ENCODE results near the gene MSI2.

MSI2 gene

GRCh38 chr17:57264250-57264649 is 7.9 kb downstream of the MSI2 start:
- in situ Hi-C loops (cut with HindIII; ENCODE audit: low pct_unique_long_range_greater_than_20kb, low sequenced_read_pairs), result no loop called here
- no peak for DNase-seq (ENCODE audit: low read depth in 1 of 2, low spot score in 1 of 2)
- no peak for TF ChIP-seq JUND (IDR thresholded peaks at IDR 0.05; ENCODE audit: low read depth)

DNA sequence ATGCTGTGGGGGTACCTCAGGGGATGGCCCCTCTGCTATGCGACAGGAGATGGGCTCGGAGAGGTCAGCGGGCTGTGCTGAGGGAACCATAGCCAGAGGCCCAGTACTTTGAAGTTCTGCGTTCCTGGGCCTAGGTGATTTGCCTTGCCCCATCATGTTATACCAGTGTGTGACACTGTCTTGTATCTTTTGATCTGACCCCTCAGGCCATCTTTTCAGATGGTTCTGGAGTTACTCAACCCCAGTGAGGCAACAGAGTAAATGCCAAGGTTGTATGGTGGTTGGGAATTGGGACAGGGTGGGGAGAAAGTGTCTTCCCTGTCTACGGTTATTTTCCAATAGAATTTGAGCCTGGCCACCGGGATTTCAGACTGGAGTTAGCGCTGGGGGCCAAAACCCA is 8.5 kb downstream of the MSI2 start:
- TF ChIP-seq JUND (IDR thresholded peaks at IDR 0.05; ENCODE audit: low read depth), result no peak
- in situ Hi-C loops (cut with HindIII; ENCODE audit: low pct_unique_long_range_greater_than_20kb, low sequenced_read_pairs), result no loop called here

DNA sequence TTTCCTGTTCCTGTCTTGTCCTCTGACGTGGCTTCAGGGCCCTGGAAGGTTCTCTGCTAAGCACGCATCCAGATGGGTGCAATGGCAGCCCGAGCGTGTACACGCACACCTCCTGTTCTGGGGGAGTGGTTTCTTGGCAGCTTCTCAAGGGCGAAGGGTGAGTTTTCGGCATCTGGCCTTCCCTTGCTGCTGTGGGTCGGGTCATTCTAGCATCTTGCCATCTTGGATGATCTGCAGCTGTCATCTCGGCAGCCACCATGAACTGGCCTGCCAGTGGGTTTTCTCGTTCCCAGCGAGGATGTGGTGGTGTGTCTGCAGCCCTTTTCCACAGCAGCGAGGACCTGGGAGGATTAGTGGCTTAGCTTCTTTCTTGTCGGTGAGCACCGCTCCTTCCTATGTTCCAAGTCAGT is 10.6 kb downstream of the MSI2 start:
- TF ChIP-seq JUND (IDR thresholded peaks at IDR 0.05; ENCODE audit: low read depth), result no peak
- no peak for DNase-seq (ENCODE audit: low read depth in 1 of 2, low spot score in 1 of 2)
- in situ Hi-C loops (cut with HindIII; ENCODE audit: low pct_unique_long_range_greater_than_20kb, low sequenced_read_pairs), result no loop called here

More for the DNA sequence above, 8.5 kb downstream of the MSI2 start:
- peak in 1 of 2 experiments; percentile 19 for DNase-seq (ENCODE audit: low read depth in 1 of 2, low spot score in 1 of 2)

DNA sequence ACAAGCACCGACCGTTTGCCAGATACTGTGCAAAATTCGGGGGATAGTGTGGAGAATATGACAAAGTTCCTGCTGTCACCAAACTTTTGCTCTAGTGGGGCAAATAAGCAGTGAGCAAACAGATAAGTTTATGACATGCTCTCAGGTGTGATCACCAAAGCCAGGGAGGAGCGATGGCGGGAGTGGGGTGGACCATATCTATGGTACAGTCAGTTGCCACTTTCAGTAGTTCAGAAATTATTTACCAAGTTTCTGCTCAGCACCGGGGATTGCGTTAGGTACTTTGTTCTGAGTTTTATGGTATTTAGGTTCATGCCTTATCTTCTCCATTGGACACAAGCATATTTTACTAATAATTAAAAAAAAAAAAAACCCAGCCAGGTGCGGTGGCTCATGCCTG is 11.9 kb downstream of the MSI2 start:
- no peak for TF ChIP-seq JUND (IDR thresholded peaks at IDR 0.05; ENCODE audit: low read depth)
- in situ Hi-C loops (cut with HindIII; ENCODE audit: low pct_unique_long_range_greater_than_20kb, low sequenced_read_pairs), result no loop called here
- no peak for DNase-seq (ENCODE audit: low read depth in 1 of 2, low spot score in 1 of 2)

- in situ Hi-C loops (cut with HindIII; ENCODE audit: low pct_unique_long_range_greater_than_20kb, low sequenced_read_pairs), result no loop called here
- no peak for TF ChIP-seq JUND (IDR thresholded peaks at IDR 0.05; ENCODE audit: low read depth)
- no peak for DNase-seq (ENCODE audit: low read depth in 1 of 2, low spot score in 1 of 2)
Measured at GRCh38 chr17:57269052-57269451, 12.7 kb downstream of the MSI2 start.

GRCh38 chr17:57269598-57270255 is 13.4 kb downstream of the MSI2 start:
- no peak for DNase-seq (ENCODE audit: low read depth in 1 of 2, low spot score in 1 of 2)
- in situ Hi-C loops (cut with HindIII; ENCODE audit: low pct_unique_long_range_greater_than_20kb, low sequenced_read_pairs), result no loop called here
- no peak for TF ChIP-seq JUND (IDR thresholded peaks at IDR 0.05; ENCODE audit: low read depth)

DNA sequence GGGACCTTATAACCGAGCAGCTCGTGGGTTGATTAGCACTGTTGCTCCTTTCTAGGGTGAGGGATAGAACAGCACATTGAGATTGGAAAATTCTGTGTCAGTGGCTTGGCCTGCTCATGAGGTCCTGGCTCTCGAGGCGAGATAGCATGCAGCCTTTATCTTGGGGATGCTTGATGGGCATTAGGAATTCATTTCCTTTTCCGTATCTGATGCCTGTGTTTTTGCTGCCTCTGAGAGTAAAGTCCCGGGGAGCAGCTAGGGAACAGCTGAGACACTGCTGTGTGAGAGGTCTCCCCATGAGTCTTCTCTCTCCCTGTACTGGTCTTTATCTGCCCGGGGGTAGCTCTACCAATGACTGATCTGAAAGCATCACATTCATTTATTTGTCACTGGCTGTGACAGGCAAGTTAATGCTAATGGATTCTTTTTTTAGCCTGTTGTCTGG is 14.5 kb downstream of the MSI2 start:
- TF ChIP-seq JUND (IDR thresholded peaks at IDR 0.05; ENCODE audit: low read depth), result no peak
- DNase-seq (ENCODE audit: low read depth in 1 of 2, low spot score in 1 of 2), result no peak
- in situ Hi-C loops (cut with HindIII; ENCODE audit: low pct_unique_long_range_greater_than_20kb, low sequenced_read_pairs), result no loop called here

- no peak for TF ChIP-seq JUND (IDR thresholded peaks at IDR 0.05; ENCODE audit: low read depth)
- no peak for DNase-seq (ENCODE audit: low read depth in 1 of 2, low spot score in 1 of 2)
- in situ Hi-C loops (cut with HindIII; ENCODE audit: low pct_unique_long_range_greater_than_20kb, low sequenced_read_pairs), result no loop called here
Measured at GRCh38 chr17:57271821-57272220, 15.5 kb downstream of the MSI2 start.

- DNase-seq (ENCODE audit: low read depth in 1 of 2, low spot score in 1 of 2), result no peak
- in situ Hi-C loops (cut with HindIII; ENCODE audit: low pct_unique_long_range_greater_than_20kb, low sequenced_read_pairs), result no loop called here
- no peak for TF ChIP-seq JUND (IDR thresholded peaks at IDR 0.05; ENCODE audit: low read depth)
Measured at GRCh38 chr17:57273490-57273889, 17.2 kb downstream of the MSI2 start.

DNA sequence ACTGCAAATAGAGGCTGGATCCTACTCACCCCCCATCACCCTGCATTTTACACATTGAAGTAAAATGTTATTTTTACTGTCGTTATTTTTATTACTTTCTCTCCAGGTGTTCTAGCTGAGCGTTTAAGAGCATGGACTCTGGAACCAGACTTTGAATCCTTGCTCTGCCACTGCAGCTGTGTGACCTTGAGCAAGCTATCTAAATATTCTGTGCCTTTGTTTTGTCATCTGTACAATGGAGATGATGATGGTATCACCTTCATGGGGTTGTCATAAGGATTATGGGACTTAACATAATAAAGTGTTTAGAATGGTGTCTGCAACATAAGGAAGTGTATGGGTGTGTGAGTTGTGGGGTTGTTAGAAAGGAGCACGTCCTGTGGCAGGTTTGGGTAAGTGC is 17.8 kb downstream of the MSI2 start:
- no peak for TF ChIP-seq JUND (IDR thresholded peaks at IDR 0.05; ENCODE audit: low read depth)
- in situ Hi-C loops (cut with HindIII; ENCODE audit: low pct_unique_long_range_greater_than_20kb, low sequenced_read_pairs), result no loop called here
- no peak for DNase-seq (ENCODE audit: low read depth in 1 of 2, low spot score in 1 of 2)

- no peak for DNase-seq (ENCODE audit: low read depth in 1 of 2, low spot score in 1 of 2)
- in situ Hi-C loops (cut with HindIII; ENCODE audit: low pct_unique_long_range_greater_than_20kb, low sequenced_read_pairs), result no loop called here
- no peak for TF ChIP-seq JUND (IDR thresholded peaks at IDR 0.05; ENCODE audit: low read depth)
Measured at GRCh38 chr17:57275071-57275764, 18.9 kb downstream of the MSI2 start.

GRCh38 chr17:57276621-57277020 is 20.3 kb downstream of the MSI2 start:
- no peak for DNase-seq (ENCODE audit: low read depth in 1 of 2, low spot score in 1 of 2)
- in situ Hi-C loops (cut with HindIII; ENCODE audit: low pct_unique_long_range_greater_than_20kb, low sequenced_read_pairs), result no loop called here
- no peak for TF ChIP-seq JUND (IDR thresholded peaks at IDR 0.05; ENCODE audit: low read depth)

- TF ChIP-seq JUND (IDR thresholded peaks at IDR 0.05; ENCODE audit: low read depth), result no peak
- in situ Hi-C loops (cut with HindIII; ENCODE audit: low pct_unique_long_range_greater_than_20kb, low sequenced_read_pairs), result no loop called here
Measured at GRCh38 chr17:57277923-57278604, 21.7 kb downstream of the MSI2 start.

More at GRCh38 chr17:57277923-57278604, 21.7 kb downstream of the MSI2 start:
- no peak for DNase-seq (ENCODE audit: low read depth in 1 of 2, low spot score in 1 of 2)
